ENCODE results near the gene CD274. TPM values are rescaled to one million over a fixed set of nuclear protein-coding genes. Genes with fewer than 3 reads are reported as not detected.

The CD274 gene
- 36.7 and 40.5 TPM in 2 replicates for total RNA-seq

DNA sequence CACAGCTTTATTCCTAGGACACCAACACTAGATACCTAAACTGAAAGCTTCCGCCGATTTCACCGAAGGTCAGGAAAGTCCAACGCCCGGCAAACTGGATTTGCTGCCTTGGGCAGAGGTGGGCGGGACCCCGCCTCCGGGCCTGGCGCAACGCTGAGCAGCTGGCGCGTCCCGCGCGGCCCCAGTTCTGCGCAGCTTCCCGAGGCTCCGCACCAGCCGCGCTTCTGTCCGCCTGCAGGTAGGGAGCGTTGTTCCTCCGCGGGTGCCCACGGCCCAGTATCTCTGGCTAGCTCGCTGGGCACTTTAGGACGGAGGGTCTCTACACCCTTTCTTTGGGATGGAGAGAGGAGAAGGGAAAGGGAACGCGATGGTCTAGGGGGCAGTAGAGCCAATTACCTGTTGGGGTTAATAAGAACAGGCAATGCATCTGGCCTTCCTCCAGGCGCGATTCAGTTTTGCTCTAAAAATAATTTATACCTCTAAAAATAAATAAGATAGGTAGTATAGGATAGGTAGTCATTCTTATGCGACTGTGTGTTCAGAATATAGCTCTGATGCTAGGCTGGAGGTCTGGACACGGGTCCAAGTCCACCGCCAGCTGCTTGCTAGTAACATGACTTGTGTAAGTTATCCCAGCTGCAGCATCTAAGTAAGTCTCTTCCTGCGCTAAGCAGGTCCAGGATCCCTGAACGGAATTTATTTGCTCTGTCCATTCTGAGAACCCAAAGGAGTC lies at the start of gene CD274:
Gene CD274 (plus strand): TSS at position 184 of the 733 bp plus-strand sequence. CDS start 5,572 bp downstream, outside the sequence.
- DNase-seq (ENCODE audit: low spot score) = peak; percentile 77
- H3K27ac Mint-ChIP-seq = peak within 1 kb of the TSS; percentile 92
- no peaks in the 10 kb centered on the region for H3K27me3 Mint-ChIP-seq (ENCODE audit: low read depth)
- H3K4me3 Mint-ChIP-seq (ENCODE audit: low read depth) = peak within 1 kb of the TSS; percentile 97
- intact Hi-C loops (cut with micrococcal nuclease) = loop anchor here (1.0 to 10.0 kb wide), 9 partner anchors 9 to 1926 kb away; partner anchors contain the start of genes JAK2, PDCD1LG2, PLGRKT and RFX3
- H3K4me1 Mint-ChIP-seq (ENCODE audit: low read depth) = peaks cover 71% of the 10 kb centered on the region
- H3K9me3 Mint-ChIP-seq = no peaks in the 10 kb centered on the region
- H3K36me3 Mint-ChIP-seq (ENCODE audit: low read depth) = peaks cover 33% of the 10 kb centered on the region

GRCh38 chr9:5402217-5402616 lies 48.1 kb upstream of the CD274 start:
- intact Hi-C loops (cut with micrococcal nuclease) = no loop called here
- peaks cover 33% of the 10 kb centered on the region for H3K9me3 Mint-ChIP-seq
- H3K4me3 Mint-ChIP-seq (ENCODE audit: low read depth) = no peak overlapping the region
- no peaks in the 10 kb centered on the region for H3K27me3 Mint-ChIP-seq (ENCODE audit: low read depth)
- H3K36me3 Mint-ChIP-seq (ENCODE audit: low read depth) = peaks cover 36% of the 10 kb centered on the region
- peaks cover 25% of the 10 kb centered on the region for H3K4me1 Mint-ChIP-seq (ENCODE audit: low read depth)
- no peak for DNase-seq (ENCODE audit: low spot score)
- no peak overlapping the region for H3K27ac Mint-ChIP-seq

DNA sequence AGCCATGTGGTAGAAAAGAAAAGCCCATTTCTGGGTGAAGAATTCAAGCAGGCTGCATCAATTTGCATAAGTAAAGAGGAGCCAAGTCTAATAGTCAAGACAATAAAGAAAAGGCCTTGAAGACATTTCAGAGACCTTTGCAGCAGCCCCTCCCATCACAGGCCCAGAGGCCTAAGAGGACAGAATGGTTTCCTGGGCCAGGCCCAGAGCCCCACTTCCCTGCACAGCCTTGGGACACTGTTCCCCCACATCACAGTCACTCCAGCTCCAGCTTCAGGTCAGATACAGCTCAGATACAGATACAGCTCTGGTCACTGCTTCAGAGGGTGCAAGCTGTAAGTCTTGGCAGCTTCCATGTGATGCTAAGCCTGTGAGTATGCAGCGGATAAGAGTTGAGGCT lies 41.7 kb upstream of the CD274 start:
- Mint-ChIP-seq H3K4me3 (ENCODE audit: low read depth) (no peak overlapping the region), H3K27ac (no peak overlapping the region), H3K36me3 (ENCODE audit: low read depth) (peaks cover 73% of the 10 kb centered on the region), H3K4me1 (ENCODE audit: low read depth) (peaks cover 10% of the 10 kb centered on the region), H3K9me3 (peaks cover 73% of the 10 kb centered on the region), H3K27me3 (ENCODE audit: low read depth) (no peaks in the 10 kb centered on the region)
- DNase-seq (ENCODE audit: low spot score) = no peak
- intact Hi-C loops (cut with micrococcal nuclease) = no loop called here

- Mint-ChIP-seq H3K4me3 (ENCODE audit: low read depth) (no peak overlapping the region), H3K27me3 (ENCODE audit: low read depth) (no peaks in the 10 kb centered on the region), H3K9me3 (peaks cover 12% of the 10 kb centered on the region), H3K36me3 (ENCODE audit: low read depth) (peaks cover 37% of the 10 kb centered on the region), H3K4me1 (ENCODE audit: low read depth) (peaks cover 6% of the 10 kb centered on the region), H3K27ac (no peak overlapping the region)
- no peak for DNase-seq (ENCODE audit: low spot score)
- intact Hi-C loops (cut with micrococcal nuclease) = no loop called here
Measured at GRCh38 chr9:5416953-5417352, 33.4 kb upstream of the CD274 start.

- no peak overlapping the region for H3K4me3 Mint-ChIP-seq (ENCODE audit: low read depth)
Measured at GRCh38 chr9:5418481-5418880, 31.9 kb upstream of the CD274 start.

GRCh38 chr9:5419987-5420386 lies 30.4 kb upstream of the CD274 start:
- Mint-ChIP-seq H3K4me3 (ENCODE audit: low read depth) (no peak overlapping the region), H3K36me3 (ENCODE audit: low read depth) (peaks cover 22% of the 10 kb centered on the region), H3K27ac (no peak overlapping the region), H3K27me3 (ENCODE audit: low read depth) (no peaks in the 10 kb centered on the region), H3K4me1 (ENCODE audit: low read depth) (peaks cover 7% of the 10 kb centered on the region), H3K9me3 (no peaks in the 10 kb centered on the region)
- DNase-seq (ENCODE audit: low spot score) = no peak
- intact Hi-C loops (cut with micrococcal nuclease) = loop anchor here (5.0 to 10.0 kb wide), 2 partner anchors 38 to 345 kb away; no protein-coding TSS in a partner anchor

More at GRCh38 chr9:5418481-5418880, 31.9 kb upstream of the CD274 start:
- Mint-ChIP-seq H3K36me3 (ENCODE audit: low read depth) (peaks cover 26% of the 10 kb centered on the region), H3K27ac (no peak overlapping the region), H3K27me3 (ENCODE audit: low read depth) (no peaks in the 10 kb centered on the region), H3K4me1 (ENCODE audit: low read depth) (peaks cover 6% of the 10 kb centered on the region), H3K9me3 (no peaks in the 10 kb centered on the region)
- no peak for DNase-seq (ENCODE audit: low spot score)
- intact Hi-C loops (cut with micrococcal nuclease) = no loop called here

DNA sequence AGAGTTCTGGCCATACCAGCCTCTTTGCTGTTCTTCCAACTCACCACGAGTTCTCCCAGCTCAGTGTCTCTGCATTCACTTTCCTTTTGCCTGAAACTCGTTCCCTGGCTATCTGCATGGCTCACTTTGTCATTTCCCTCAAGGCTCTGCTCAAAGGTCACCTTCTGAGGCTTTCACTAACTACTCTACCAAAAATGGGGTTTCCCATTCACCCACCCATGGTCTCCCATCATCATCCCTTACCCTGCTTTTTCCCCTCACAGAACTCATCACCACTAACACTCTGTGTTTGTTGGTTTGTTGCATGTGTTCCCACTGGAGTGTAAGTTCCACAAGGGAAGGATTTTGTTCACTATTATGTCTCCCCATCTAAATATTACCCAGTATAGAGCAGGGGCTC lies 29.2 kb upstream of the CD274 start:
- Mint-ChIP-seq H3K27me3 (ENCODE audit: low read depth) (no peaks in the 10 kb centered on the region), H3K27ac (no peak overlapping the region), H3K36me3 (ENCODE audit: low read depth) (peaks cover 16% of the 10 kb centered on the region), H3K9me3 (no peaks in the 10 kb centered on the region), H3K4me1 (ENCODE audit: low read depth) (peaks cover 9% of the 10 kb centered on the region), H3K4me3 (ENCODE audit: low read depth) (no peak overlapping the region)
- intact Hi-C loops (cut with micrococcal nuclease) = loop anchor here (5.0 to 10.0 kb wide), 2 partner anchors 39 to 346 kb away; no protein-coding TSS in a partner anchor
- no peak for DNase-seq (ENCODE audit: low spot score)

GRCh38 chr9:5422276-5422675 lies 28.1 kb upstream of the CD274 start:
- Mint-ChIP-seq H3K4me3 (ENCODE audit: low read depth) (no peak overlapping the region), H3K4me1 (ENCODE audit: low read depth) (peaks cover 9% of the 10 kb centered on the region), H3K9me3 (no peaks in the 10 kb centered on the region), H3K36me3 (ENCODE audit: low read depth) (peaks cover 11% of the 10 kb centered on the region), H3K27me3 (ENCODE audit: low read depth) (no peaks in the 10 kb centered on the region), H3K27ac (no peak overlapping the region)
- DNase-seq (ENCODE audit: low spot score) = no peak
- intact Hi-C loops (cut with micrococcal nuclease) = loop anchor here (5.0 to 10.0 kb wide), 2 partner anchors 40 to 347 kb away; no protein-coding TSS in a partner anchor

GRCh38 chr9:5425006-5425628 lies 25.2 kb upstream of the CD274 start:
- H3K27ac Mint-ChIP-seq = no peak overlapping the region

GRCh38 chr9:5427005-5427404 lies 23.3 kb upstream of the CD274 start:
- Mint-ChIP-seq H3K9me3 (no peaks in the 10 kb centered on the region), H3K36me3 (ENCODE audit: low read depth) (peaks cover 15% of the 10 kb centered on the region), H3K4me3 (ENCODE audit: low read depth) (no peak overlapping the region), H3K27ac (no peak overlapping the region), H3K27me3 (ENCODE audit: low read depth) (no peaks in the 10 kb centered on the region), H3K4me1 (ENCODE audit: low read depth) (peaks cover 3% of the 10 kb centered on the region)
- intact Hi-C loops (cut with micrococcal nuclease) = loop anchor here (10.0 kb wide), 1 partner anchor 352 kb away; no protein-coding TSS in a partner anchor
- DNase-seq (ENCODE audit: low spot score) = no peak

More at GRCh38 chr9:5425006-5425628, 25.2 kb upstream of the CD274 start:
- Mint-ChIP-seq H3K9me3 (no peaks in the 10 kb centered on the region), H3K36me3 (ENCODE audit: low read depth) (peaks cover 4% of the 10 kb centered on the region), H3K4me1 (ENCODE audit: low read depth) (peaks cover 9% of the 10 kb centered on the region), H3K27me3 (ENCODE audit: low read depth) (no peaks in the 10 kb centered on the region), H3K4me3 (ENCODE audit: low read depth) (no peak overlapping the region)
- intact Hi-C loops (cut with micrococcal nuclease) = loop anchor here (1.0 to 10.0 kb wide), 3 partner anchors 239 to 666 kb away; no protein-coding TSS in a partner anchor
- no peak for DNase-seq (ENCODE audit: low spot score)

- intact Hi-C loops (cut with micrococcal nuclease) = loop anchor here (10.0 kb wide), 1 partner anchor 353 kb away; no protein-coding TSS in a partner anchor
- Mint-ChIP-seq H3K27ac (no peak overlapping the region), H3K4me3 (ENCODE audit: low read depth) (no peak overlapping the region), H3K4me1 (ENCODE audit: low read depth) (peaks cover 3% of the 10 kb centered on the region), H3K36me3 (ENCODE audit: low read depth) (peaks cover 27% of the 10 kb centered on the region), H3K27me3 (ENCODE audit: low read depth) (no peaks in the 10 kb centered on the region), H3K9me3 (no peaks in the 10 kb centered on the region)
- no peak for DNase-seq (ENCODE audit: low spot score)
Measured at GRCh38 chr9:5428172-5428571, 22.2 kb upstream of the CD274 start.

- Mint-ChIP-seq H3K36me3 (ENCODE audit: low read depth) (peaks cover 33% of the 10 kb centered on the region), H3K9me3 (no peaks in the 10 kb centered on the region), H3K4me1 (ENCODE audit: low read depth) (peaks cover 3% of the 10 kb centered on the region), H3K27me3 (ENCODE audit: low read depth) (no peaks in the 10 kb centered on the region), H3K4me3 (ENCODE audit: low read depth) (no peak overlapping the region), H3K27ac (no peak overlapping the region)
- intact Hi-C loops (cut with micrococcal nuclease) = loop anchor here (10.0 kb wide), 1 partner anchor 354 kb away; no protein-coding TSS in a partner anchor
- no peak for DNase-seq (ENCODE audit: low spot score)
Measured at GRCh38 chr9:5428794-5429528, 21.4 kb upstream of the CD274 start.

Data from activated T-helper 2 cell treated with anti-CD3 and anti-CD28 coated beads, Interferon-gamma antibody, Interleukin-2, Interleukin-4, amounts not matched to agents 10 μg/mL and 5 μg/mL and 100 μg/mL, durations not matched to agents 14 hours and 24 hours and 36 hours (primary cell).